K562 (cell line): Measurements from ENCODE around the gene GTPBP1. TPM values are rescaled to one million over a fixed set of nuclear protein-coding genes. Genes with fewer than 3 reads are reported as not detected.

Source experiments
- CHD2 ChIP-seq: IDR thresholded peaks from 2 replicates; pipeline ENCODE4 v1.6.1; 2011; ENCODE audit warnings: low read depth, low read length
- FOXM1 ChIP-seq, 2 experiments: fragments of 450-650 bp in 1 of 2; sonication (generic) in 1 of 2; formaldehyde crosslinking in 1 of 2; IDR thresholded peaks; 2 replicates each; pipeline versions ENCODE4 v1.6.1 to v1.9.0; 2017 to 2022; ENCODE audit warnings: low read depth in 2 of 2, mild to moderate bottlenecking in 2 of 2, missing genetic modification reagents in 1 of 2, moderate library complexity in 1 of 2
- HIVEP1 ChIP-seq: fragments of 250-450 bp; sonication (Bioruptor Pico); IDR thresholded peaks from 2 replicates; pipeline ENCODE4 v1.4.0; 2020; ENCODE audit warnings: mild to moderate bottlenecking
- MEIS2 ChIP-seq: fragments of 450-650 bp; IDR thresholded peaks from 2 replicates; pipeline ENCODE4 v1.6.1; 2014; ENCODE audit warnings: mild to moderate bottlenecking; ENCODE audit not compliant: partially characterized antibody
- OTX1 ChIP-seq: fragments of 450-650 bp; formaldehyde crosslinking; IDR thresholded peaks from 2 replicates; pipeline ENCODE4 v1.4.0; 2022; ENCODE audit warnings: mild to moderate bottlenecking
- POLR2AphosphoS5 ChIP-seq: IDR thresholded peaks from 2 replicates; pipeline ENCODE4 v1.6.1; 2011; ENCODE audit warnings: mild to moderate bottlenecking, low read depth, low read length, moderate library complexity; ENCODE audit not compliant: control insufficient read depth, insufficient read depth
- POLR2G ChIP-seq: fragments of 200-400 bp; formaldehyde crosslinking; IDR thresholded peaks from 2 replicates; pipeline ENCODE4 v1.6.1; 2017; ENCODE audit warnings: low read depth, mild to moderate bottlenecking, antibody characterized with exemption, low read length, moderate library complexity
- RBM14 ChIP-seq: fragments of 200-400 bp; formaldehyde crosslinking; IDR thresholded peaks from 2 replicates; pipeline ENCODE4 v1.6.1; 2018; ENCODE audit warnings: low read depth, mild to moderate bottlenecking, low read length, moderate library complexity, borderline replicate concordance; ENCODE audit not compliant: insufficient read depth
- TAF1 ChIP-seq: IDR thresholded peaks from 2 replicates; pipeline ENCODE4 v1.6.1; 2011; ENCODE audit warnings: mild to moderate bottlenecking, low read length, moderate library complexity; ENCODE audit not compliant: insufficient read depth, control insufficient read depth, severe bottlenecking; ENCODE audit errors: extremely low read depth
- polyA plus RNA-seq, 8 experiments: library from polyadenylated mRNA; depleted of rRNA in 4 of 8; stranded (reverse) in 5 of 8; unstranded in 3 of 8; fragments of >200 nt; fragmentation: Nextera tagmentation in 2 of 8; fragmentation: Illumina TruSeq in 1 of 8; extraction: Ambion mirVana in 2 of 8; extraction: Trizol in 1 of 8; gene quantifications; 2 replicates each; pipeline versions ENCODE4 v1.2.1 to v1.2.3, GENCODE V29; 2011 to 2014; ENCODE audit warnings: inconsistent platforms in 1 of 8, missing spikeins in 1 of 8
- total RNA-seq, 7 experiments: library from RNA; depleted of rRNA in 6 of 7; stranded (reverse); fragments of >200 nt in 6 of 7; fragmentation: Illumina TruSeq in 2 of 7; extraction: Trizol in 2 of 7; gene quantifications; 2 replicates each; pipeline versions ENCODE4 v1.2.1 to v1.2.3, GENCODE V29; 2011 to 2021; ENCODE audit warnings: low replicate concordance in 1 of 7
- TF ChIP-seq, protein P1 (sequence below), 3 experiments: IDR thresholded peaks in 2 of 3; conservative IDR thresholded peaks in 1 of 3; 2 replicates each; pipeline ENCODE4 v1.5.1; 2011 to 2012; ENCODE audit warnings: low read length in 3 of 3, mild to moderate bottlenecking in 3 of 3, control low read depth in 2 of 3, improper control_type of control experiment in 1 of 3, inconsistent platforms in 1 of 3, low read depth in 1 of 3, mixed read lengths in 1 of 3, moderate library complexity in 1 of 3; ENCODE audit not compliant: insufficient read depth in 2 of 3
- TF ChIP-seq, protein P2 (sequence below): fragments of 450-650 bp; IDR thresholded peaks from 2 replicates; pipeline ENCODE4 v1.6.1; 2018; ENCODE audit not compliant: partially characterized antibody
- TF ChIP-seq, protein P3 (sequence below): IDR thresholded peaks from 2 replicates; pipeline ENCODE4 v1.6.1; 2012; ENCODE audit warnings: low read depth, low read length, improper control_type of control experiment, borderline replicate concordance
- TF ChIP-seq, protein P4 (sequence below): sonication (generic); formaldehyde crosslinking; IDR thresholded peaks from 2 replicates; pipeline ENCODE4 v1.8.0; 2022; ENCODE audit warnings: mild to moderate bottlenecking, missing genetic modification reagents

GTPBP1 gene
- total and polyA plus RNA-seq, 9 of the 15 experiments (the other 6 are each of a cell fraction or from before 2014, with no cell fraction given), result 0.83 to 53.2 (median 23.3) TPM

DNA sequence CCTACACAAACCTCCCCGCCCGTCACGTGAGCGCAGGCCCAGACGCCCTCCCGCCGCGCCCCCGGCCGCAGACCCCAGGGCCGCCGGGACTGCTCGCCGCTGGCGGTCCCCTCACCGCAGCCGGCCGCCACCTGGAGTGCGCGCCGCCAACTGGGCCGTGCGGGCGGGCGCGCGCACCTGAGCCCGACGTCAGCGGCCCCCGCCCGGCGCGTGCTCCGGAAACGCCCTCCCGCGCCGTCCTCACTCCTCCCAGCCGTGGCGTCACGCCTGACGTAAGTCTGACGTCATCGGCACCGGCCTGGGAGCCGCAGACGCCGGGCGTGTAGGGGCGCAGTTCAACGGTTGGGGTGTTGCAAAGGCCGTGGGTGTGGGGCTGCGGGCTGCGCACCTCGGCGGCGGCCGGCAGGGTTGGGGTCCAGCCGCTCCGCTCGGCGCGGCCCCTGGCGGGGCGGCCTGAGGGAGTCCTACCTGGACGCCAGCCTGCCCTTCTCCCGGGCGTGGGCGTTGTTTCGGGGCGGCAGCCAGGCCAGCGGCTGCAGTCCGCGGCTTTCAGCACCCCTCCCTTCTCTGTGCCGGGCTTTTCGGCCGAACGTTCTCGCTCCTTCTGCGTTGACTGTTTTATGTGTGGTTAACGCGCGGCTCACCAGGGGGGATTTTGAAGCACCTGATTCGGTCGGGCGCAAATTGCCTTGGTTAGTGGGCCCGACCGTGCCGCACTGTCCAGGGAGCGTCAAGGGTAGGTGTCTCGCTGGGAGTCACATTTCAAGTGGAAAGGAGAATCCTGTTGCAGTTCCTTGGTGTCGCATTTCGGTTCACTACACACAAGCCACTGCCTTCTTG, 4.7 kb upstream of the GTPBP1 start, which contains the start of gene JOSD1 (continued):
- TF ChIP-seq, protein P1, sequence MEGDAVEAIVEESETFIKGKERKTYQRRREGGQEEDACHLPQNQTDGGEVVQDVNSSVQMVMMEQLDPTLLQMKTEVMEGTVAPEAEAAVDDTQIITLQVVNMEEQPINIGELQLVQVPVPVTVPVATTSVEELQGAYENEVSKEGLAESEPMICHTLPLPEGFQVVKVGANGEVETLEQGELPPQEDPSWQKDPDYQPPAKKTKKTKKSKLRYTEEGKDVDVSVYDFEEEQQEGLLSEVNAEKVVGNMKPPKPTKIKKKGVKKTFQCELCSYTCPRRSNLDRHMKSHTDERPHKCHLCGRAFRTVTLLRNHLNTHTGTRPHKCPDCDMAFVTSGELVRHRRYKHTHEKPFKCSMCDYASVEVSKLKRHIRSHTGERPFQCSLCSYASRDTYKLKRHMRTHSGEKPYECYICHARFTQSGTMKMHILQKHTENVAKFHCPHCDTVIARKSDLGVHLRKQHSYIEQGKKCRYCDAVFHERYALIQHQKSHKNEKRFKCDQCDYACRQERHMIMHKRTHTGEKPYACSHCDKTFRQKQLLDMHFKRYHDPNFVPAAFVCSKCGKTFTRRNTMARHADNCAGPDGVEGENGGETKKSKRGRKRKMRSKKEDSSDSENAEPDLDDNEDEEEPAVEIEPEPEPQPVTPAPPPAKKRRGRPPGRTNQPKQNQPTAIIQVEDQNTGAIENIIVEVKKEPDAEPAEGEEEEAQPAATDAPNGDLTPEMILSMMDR (IDR thresholded peaks at IDR 0.05 in 2 of 3, conservative IDR thresholded peaks at IDR 0.05 in 1 of 3; ENCODE audit: insufficient read depth in 2 of 3, low read depth in 1 of 3, low read length in 3 of 3), result no peak; a peak in 1 of 6 replicates
- TF ChIP-seq MEIS2 (peak; percentile 2), HIVEP1 (no peak), OTX1 (CRISPR knock-in tag) (no peak), POLR2AphosphoS5 (peak; percentile 48), CHD2 (no peak), RBM14 (no peak), TAF1 (peak; percentile 12), POLR2G (peak; percentile 90), FOXM1 (IDR thresholded peaks at IDR 0.05; ENCODE audit: low read depth) (no peak), FOXM1 (CRISPR knock-in tag; IDR thresholded peaks at IDR 0.05; ENCODE audit: low read depth) (no peak)
- TF ChIP-seq, protein P2, sequence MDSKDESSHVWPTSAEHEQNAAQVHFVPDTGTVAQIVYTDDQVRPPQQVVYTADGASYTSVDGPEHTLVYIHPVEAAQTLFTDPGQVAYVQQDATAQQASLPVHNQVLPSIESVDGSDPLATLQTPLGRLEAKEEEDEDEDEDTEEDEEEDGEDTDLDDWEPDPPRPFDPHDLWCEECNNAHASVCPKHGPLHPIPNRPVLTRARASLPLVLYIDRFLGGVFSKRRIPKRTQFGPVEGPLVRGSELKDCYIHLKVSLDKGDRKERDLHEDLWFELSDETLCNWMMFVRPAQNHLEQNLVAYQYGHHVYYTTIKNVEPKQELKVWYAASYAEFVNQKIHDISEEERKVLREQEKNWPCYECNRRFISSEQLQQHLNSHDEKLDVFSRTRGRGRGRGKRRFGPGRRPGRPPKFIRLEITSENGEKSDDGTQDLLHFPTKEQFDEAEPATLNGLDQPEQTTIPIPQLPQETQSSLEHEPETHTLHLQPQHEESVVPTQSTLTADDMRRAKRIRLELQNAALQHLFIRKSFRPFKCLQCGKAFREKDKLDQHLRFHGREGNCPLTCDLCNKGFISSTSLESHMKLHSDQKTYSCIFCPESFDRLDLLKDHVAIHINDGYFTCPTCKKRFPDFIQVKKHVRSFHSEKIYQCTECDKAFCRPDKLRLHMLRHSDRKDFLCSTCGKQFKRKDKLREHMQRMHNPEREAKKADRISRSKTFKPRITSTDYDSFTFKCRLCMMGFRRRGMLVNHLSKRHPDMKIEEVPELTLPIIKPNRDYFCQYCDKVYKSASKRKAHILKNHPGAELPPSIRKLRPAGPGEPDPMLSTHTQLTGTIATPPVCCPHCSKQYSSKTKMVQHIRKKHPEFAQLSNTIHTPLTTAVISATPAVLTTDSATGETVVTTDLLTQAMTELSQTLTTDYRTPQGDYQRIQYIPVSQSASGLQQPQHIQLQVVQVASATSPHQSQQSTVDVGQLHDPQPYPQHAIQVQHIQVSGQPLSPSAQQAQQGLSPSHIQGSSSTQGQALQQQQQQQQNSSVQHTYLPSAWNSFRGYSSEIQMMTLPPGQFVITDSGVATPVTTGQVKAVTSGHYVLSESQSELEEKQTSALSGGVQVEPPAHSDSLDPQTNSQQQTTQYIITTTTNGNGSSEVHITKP, result no peak
- TF ChIP-seq, protein P3, sequence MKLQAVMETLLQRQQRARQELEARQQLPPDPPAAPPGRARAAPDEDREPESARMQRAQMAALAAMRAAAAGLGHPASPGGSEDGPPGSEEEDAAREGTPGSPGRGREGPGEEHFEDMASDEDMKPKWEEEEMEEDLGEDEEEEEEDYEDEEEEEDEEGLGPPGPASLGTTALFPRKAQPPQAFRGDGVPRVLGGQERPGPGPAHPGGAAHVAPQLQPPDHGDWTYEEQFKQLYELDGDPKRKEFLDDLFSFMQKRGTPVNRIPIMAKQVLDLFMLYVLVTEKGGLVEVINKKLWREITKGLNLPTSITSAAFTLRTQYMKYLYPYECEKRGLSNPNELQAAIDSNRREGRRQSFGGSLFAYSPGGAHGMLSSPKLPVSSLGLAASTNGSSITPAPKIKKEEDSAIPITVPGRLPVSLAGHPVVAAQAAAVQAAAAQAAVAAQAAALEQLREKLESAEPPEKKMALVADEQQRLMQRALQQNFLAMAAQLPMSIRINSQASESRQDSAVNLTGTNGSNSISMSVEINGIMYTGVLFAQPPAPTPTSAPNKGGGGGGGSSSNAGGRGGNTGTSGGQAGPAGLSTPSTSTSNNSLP, result no peak
- TF ChIP-seq, protein P4, sequence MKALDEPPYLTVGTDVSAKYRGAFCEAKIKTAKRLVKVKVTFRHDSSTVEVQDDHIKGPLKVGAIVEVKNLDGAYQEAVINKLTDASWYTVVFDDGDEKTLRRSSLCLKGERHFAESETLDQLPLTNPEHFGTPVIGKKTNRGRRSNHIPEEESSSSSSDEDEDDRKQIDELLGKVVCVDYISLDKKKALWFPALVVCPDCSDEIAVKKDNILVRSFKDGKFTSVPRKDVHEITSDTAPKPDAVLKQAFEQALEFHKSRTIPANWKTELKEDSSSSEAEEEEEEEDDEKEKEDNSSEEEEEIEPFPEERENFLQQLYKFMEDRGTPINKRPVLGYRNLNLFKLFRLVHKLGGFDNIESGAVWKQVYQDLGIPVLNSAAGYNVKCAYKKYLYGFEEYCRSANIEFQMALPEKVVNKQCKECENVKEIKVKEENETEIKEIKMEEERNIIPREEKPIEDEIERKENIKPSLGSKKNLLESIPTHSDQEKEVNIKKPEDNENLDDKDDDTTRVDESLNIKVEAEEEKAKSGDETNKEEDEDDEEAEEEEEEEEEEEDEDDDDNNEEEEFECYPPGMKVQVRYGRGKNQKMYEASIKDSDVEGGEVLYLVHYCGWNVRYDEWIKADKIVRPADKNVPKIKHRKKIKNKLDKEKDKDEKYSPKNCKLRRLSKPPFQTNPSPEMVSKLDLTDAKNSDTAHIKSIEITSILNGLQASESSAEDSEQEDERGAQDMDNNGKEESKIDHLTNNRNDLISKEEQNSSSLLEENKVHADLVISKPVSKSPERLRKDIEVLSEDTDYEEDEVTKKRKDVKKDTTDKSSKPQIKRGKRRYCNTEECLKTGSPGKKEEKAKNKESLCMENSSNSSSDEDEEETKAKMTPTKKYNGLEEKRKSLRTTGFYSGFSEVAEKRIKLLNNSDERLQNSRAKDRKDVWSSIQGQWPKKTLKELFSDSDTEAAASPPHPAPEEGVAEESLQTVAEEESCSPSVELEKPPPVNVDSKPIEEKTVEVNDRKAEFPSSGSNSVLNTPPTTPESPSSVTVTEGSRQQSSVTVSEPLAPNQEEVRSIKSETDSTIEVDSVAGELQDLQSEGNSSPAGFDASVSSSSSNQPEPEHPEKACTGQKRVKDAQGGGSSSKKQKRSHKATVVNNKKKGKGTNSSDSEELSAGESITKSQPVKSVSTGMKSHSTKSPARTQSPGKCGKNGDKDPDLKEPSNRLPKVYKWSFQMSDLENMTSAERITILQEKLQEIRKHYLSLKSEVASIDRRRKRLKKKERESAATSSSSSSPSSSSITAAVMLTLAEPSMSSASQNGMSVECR (CRISPR knock-in tag), result peak; percentile 37; the same call in 1 of the 2 replicates
